ENCODE measurements around the gene IFNA6.

Gene IFNA6

GRCh38 chr9:21311889-21312288 is 38.8 kb downstream of the IFNA6 start:
- Histone ChIP-seq H3K9ac (ENCODE audit: low read depth in 1 of 2, low read length in 2 of 2) (no peak overlapping the region), H3K4me1 (ENCODE audit: control insufficient read depth in 1 of 2, insufficient read depth in 2 of 2, low read length in 2 of 2) (no peaks in the 10 kb centered on the region), H3K36me3 (ENCODE audit: control insufficient read depth in 1 of 2, insufficient read depth in 2 of 2, low read length in 2 of 2) (no peaks in the 10 kb centered on the region), H3K27ac (ENCODE audit: low read depth, low read length) (no peak overlapping the region), H3K9me3 (ENCODE audit: control insufficient read depth in 1 of 2, low read length in 2 of 2) (no peaks in the 10 kb centered on the region), H3K4me3 (ENCODE audit: low read depth in 1 of 2, low read length in 2 of 2) (no peak overlapping the region), H3K27me3 (ENCODE audit: control insufficient read depth in 1 of 2, insufficient read depth in 2 of 2, low read length in 2 of 2) (no peaks in the 10 kb centered on the region)

GRCh38 chr9:21305213-21305612 is 45.5 kb downstream of the IFNA6 start, which contains the start of gene IFNA5:
TSS of gene IFNA5 (minus strand) at chr9:21305313. CDS start at chr9:21305256, 57 bp downstream.
- Histone ChIP-seq H3K9ac (ENCODE audit: low read depth in 1 of 2, low read length in 2 of 2) (no peak within 1 kb of the TSS), H3K27me3 (ENCODE audit: control insufficient read depth in 1 of 2, insufficient read depth in 2 of 2, low read length in 2 of 2) (no peaks in the 10 kb centered on the region), H3K4me3 (ENCODE audit: low read depth in 1 of 2, low read length in 2 of 2) (no peak within 1 kb of the TSS), H3K27ac (ENCODE audit: low read depth, low read length) (no peak within 1 kb of the TSS), H3K9me3 (ENCODE audit: control insufficient read depth in 1 of 2, low read length in 2 of 2) (no peaks in the 10 kb centered on the region), H3K4me1 (ENCODE audit: control insufficient read depth in 1 of 2, insufficient read depth in 2 of 2, low read length in 2 of 2) (no peaks in the 10 kb centered on the region), H3K36me3 (ENCODE audit: control insufficient read depth in 1 of 2, insufficient read depth in 2 of 2, low read length in 2 of 2) (no peaks in the 10 kb centered on the region)

Measured in duodenal mucosa (tissue), 2 donors.